Measurements from ENCODE around the gene DUSP2.

DUSP2 gene

GRCh38 chr2:96145036-96145847, at the start of gene DUSP2:
Gene DUSP2 (minus strand): TSS chr2:96145440. CDS start chr2:96145354, 86 bp downstream.
- DNase-seq (ENCODE audit: low read depth), result peak; percentile 85

- no peak for DNase-seq (ENCODE audit: low read depth)
Observed at GRCh38 chr2:96191937-96192670, 46.9 kb upstream of the DUSP2 start.

- DNase-seq (ENCODE audit: low read depth), result no peak
Observed at GRCh38 chr2:96188821-96189526, 43.7 kb upstream of the DUSP2 start.

DNA sequence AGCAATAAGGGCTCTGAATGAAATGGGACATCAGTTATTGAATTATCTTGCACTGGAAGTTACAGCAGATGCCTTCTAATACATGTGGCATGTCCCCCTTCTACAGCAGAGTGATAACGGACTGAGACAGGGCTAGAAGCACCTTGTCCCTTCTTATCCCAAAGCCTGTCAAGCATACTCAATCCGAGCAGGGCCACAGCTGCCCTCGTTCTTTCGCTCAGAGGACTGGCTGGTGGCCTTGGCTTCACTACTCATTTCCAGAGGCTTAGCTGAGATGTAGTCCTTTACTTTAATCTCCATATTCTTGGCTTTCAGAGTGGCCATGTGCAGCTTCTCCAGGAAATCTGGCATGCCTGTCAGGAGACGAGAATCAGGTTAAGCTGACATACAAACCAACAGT, 41.3 kb upstream of the DUSP2 start:
- no peak for DNase-seq (ENCODE audit: low read depth)

GRCh38 chr2:96185516-96185915, 40.3 kb upstream of the DUSP2 start:
- no peak for DNase-seq (ENCODE audit: low read depth)

GRCh38 chr2:96184989-96185388, 39.7 kb upstream of the DUSP2 start:
- DNase-seq (ENCODE audit: low read depth), result no peak

GRCh38 chr2:96184188-96184587, 38.9 kb upstream of the DUSP2 start:
- DNase-seq (ENCODE audit: low read depth), result no peak

- no peak for DNase-seq (ENCODE audit: low read depth)
Observed at GRCh38 chr2:96181529-96181928, 36.3 kb upstream of the DUSP2 start.

GRCh38 chr2:96180521-96180920, 35.3 kb upstream of the DUSP2 start:
- no peak for DNase-seq (ENCODE audit: low read depth)

GRCh38 chr2:96180002-96180401, 34.8 kb upstream of the DUSP2 start:
- no peak for DNase-seq (ENCODE audit: low read depth)

- DNase-seq (ENCODE audit: low read depth), result no peak
Observed at GRCh38 chr2:96176661-96177060, 31.4 kb upstream of the DUSP2 start.

DNA sequence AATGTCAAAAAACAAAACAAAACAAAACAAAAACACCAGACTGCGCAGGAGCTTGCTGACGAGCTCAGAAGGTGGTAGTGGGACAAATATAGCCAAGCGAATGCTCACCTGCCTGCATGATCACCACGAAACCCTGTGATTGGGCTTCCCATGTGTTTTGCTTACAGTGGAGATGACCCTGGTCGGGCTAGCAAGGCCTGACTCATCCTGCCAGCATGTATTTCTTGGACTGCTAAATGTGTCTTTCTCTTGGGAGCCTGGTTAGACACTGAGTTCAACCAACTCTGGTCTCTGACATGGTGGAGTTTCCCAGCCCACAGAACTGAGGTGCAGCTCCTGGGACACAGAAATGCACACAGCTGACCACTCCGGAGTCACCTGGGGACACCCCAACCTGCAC, 30.7 kb upstream of the DUSP2 start:
- no peak for DNase-seq (ENCODE audit: low read depth)

DNA sequence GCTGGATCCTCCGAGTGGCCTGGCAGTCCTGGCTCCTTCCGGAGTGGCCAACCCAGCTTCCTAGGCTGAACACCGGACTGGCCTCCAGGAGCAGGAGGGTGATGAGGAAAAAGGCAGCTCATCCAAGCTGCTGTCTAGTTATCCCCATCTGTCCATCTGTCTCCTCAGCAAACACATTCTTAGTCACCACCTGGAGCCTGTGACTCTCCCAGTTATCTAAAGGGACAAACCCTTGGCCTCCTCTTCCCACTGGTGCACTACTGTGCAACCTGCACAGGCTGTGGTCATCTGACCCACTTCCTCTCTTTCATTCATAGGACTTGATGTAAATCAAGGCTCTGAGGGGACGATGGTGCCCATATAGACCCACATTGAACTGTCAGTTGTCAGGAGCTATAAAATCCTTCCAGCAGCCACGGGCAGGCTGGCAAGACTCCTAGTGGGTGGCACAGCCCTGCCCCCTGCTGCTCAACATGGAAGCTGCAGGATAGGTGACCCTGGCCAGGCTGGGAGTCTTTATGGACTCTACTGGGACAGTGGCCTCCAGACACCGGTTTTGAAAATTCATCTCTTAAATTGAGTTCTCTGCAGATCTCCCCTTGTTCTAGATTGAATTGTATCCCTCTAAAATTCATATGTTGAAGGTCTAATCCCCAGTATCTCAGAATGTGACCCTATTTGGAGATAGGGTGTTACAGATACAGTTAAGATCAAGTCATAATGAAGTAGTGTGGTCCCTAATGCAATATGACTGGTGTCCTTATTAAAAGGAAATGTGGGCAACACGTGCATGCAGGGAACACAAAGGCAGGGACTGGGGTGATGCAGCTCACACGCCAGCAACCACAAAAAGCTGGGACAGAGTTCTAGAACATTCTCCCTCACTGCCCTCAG, 29.3 kb upstream of the DUSP2 start:
- peak; percentile 77 for DNase-seq (ENCODE audit: low read depth)

- no peak for DNase-seq (ENCODE audit: low read depth)
Observed at GRCh38 chr2:96171831-96172230, 26.6 kb upstream of the DUSP2 start.

GRCh38 chr2:96170626-96171025, 25.4 kb upstream of the DUSP2 start:
- DNase-seq (ENCODE audit: low read depth), result no peak

DNA sequence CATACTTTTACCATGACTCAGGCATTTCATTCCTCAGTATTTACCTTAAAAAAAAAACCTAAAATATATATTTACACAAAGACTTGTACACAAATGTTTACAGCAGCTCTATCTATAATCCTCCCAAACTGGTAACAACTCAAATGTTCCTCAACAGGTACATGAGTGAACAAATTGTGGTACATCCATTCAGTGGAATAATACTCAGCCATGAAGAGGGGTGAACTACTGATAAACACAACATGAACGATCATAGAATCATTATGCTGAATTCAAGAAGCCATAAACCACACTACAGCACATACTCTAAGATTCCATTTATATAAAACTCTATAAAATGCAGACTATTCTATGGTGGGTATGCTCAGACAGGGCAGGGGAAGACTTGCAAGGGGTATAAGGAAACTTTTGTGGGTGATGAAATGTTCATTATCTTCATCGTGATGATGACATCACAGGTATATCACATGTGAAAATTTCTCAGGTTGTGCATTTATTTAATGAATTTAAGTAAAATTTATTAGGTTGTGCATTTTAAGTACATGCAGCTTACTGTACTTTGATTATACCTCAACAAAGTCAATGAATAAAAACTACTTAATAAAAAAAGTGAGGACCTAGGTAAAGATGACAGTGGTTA, 24.7 kb upstream of the DUSP2 start:
- DNase-seq (ENCODE audit: low read depth), result no peak

DNA sequence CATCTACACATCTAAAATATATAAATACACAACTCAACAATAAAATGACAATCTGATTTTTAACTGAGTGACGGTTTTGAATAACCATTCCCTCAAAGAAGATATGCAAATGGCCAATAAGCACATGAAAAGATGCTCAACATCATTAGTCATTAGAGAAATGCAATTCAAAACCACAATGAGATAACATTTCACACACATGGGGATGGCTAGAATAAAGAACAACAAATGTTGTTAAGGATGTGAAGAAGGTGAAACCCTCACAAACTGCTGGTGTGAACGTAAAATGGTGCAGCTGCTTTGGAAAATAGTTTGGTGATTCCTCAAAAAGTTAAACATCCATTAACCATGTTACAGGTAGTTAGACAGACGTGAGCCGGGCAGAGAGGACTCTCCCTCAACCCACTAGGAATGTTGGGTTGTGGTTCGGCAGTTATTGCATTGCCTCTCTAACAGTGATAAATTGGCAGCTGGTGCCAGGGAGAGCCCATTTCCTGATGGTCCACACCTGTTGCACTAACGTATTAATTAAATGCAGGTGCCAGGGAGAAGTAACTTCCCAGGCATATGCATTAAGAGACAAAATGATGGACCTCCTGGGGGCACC, 22.3 kb upstream of the DUSP2 start:
- no peak for DNase-seq (ENCODE audit: low read depth)

GRCh38 chr2:96164459-96165184, 19.4 kb upstream of the DUSP2 start:
- DNase-seq (ENCODE audit: low read depth), result no peak

DNA sequence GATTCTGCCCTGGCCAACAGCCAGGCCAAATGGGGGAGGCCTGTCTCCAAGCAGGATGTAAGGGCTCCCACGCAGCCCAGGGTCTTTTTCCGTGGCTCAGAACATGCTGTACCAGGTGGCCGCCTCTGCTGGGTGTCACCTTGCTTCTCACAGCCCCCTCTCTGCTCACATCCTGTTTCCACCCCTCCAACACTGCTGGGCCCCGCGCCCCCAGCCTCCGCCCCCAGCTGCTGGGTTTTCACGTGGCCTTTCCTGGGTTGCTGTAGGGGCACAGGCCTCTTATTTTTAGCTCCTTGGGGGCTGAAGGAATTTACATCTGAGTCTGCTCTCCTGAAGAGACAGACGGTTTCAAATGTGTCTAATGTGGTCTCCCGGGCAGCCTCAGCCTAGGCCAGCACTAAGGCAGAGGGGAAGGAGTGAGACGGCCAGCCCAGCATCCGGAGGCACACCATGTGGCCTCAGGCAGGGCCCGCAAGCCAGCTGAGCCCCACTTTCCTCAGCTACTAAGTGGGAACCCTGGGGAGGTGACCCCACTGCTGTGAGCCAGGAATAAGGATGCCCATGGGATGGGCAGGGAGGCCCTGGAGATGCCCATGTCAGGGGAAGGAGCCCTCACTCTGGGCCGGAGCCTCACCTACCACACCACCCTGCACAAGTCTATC, 18.7 kb upstream of the DUSP2 start:
- peak; percentile 78 for DNase-seq (ENCODE audit: low read depth)

DNA sequence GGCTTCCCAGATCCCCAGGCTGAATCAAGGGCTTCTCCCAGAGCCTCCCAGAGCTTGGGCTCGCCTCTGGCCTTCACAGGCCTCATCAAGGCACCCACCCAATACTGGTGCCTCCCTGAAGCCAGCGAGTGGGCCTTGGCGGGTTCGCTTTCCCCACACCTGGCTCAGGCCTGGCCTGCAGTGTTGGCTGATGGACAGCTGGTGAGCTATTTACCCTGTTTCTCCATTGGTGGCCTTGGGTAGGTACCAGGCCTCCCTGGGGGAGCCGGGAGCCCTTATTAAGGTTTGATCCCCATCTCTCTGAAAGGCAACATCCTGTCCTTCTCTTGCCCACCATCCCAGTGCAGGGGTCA, 18.2 kb upstream of the DUSP2 start:
- DNase-seq (ENCODE audit: low read depth), result no peak

Data from activated gamma-delta T cell treated with anti-CD3 and anti-CD28 coated beads, Interleukin-2, amount 50 U/mL, for 16 hours (primary cell).